HG03066 (cell line): ENCODE measurements around the gene NUP98.

Experiments used
- ATAC-seq: cut with Tn5 transposase; IDR thresholded peaks from one replicate; pipeline ENCODE4 v1.9.1; 2021; ENCODE audit warnings: low read depth; ENCODE audit not compliant: unreplicated experiment

Gene NUP98

DNA sequence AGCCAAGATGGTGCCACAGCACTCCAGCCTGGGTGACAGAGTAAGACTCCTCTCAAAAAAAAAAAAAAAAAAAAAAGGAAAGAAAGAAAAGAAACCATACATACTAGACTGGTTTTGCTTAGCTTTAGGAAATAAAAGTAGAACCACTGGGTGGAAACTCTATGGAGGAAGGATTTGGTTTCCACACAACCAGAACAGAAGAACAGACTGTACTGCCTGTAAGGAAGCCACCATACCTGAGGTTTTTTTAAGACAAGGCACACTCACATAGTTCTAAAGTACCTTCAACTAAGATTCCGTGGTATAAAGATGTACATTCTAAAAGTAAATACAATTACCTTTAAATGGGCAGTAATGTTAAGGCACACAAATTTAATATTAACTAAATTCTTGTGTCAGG, 58.6 kb downstream of the NUP98 start:
- ATAC-seq: no peak

DNA sequence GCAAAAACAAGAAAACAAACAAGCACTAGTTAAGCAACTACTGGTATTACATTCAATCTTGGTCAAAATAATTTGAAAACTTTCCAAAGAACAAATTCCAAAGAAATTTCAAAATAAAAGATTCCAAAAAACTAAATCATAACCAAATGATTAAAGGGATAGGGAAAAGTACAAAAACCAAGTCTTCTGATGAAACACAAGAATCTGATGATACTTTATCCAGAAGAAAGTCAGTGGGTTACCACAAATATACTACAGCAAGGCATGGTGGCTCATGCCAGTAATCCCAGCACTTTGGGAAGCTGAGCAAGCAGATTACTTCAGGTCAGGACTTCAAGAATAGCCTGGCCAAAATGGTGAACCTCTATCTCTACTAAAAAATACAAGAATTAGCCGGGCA, 59.1 kb downstream of the NUP98 start:
- no peak for ATAC-seq

DNA sequence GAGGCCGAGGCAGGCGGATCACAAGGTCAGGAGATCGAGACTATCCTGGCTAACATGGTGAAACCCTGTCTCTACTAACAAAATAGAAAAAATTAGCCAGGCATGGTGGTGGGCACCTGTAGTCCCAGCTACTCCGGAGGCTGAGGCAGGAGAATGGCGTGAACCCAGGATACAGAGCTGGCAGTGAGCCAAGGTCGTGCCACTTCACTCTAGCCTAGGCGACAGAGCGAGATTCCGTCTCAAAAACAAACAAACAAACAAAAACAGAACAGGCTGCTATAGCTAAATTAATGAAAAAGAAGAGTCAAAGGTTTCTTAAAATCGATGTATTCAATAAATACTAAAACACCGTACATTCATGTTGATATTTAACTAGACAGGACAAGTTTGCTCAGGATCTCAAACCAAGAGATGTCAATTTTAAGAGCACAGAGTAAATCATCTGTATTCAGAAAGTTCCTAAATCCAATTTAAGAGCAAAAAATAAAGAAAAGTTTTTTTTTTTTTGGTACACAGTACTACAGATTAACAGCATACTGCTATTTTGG, 59.9 kb downstream of the NUP98 start:
- no peak for ATAC-seq

- no peak for ATAC-seq
These were observed 60.5 kb downstream of the NUP98 start for GRCh38 chr11:3736816-3737215.

DNA sequence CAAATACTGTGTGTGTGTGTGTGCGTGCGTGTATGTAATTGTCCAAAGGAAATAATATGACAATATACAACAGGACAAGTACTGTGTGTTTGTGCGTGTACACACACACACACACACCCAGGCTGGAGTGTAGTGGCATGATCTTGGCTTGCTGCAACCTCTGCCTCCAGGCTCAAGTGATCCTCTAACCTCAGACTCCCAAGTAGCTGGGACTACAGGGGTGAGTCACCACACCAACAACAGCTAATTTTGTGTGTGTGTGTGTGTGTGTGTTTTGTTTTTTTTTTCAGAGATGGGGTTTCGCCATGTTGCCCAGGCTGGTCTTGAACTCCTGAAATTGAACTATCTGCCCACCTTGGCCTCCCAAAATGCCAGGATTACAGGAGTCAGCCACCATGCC, 61.5 kb downstream of the NUP98 start:
- ATAC-seq: no peak

DNA sequence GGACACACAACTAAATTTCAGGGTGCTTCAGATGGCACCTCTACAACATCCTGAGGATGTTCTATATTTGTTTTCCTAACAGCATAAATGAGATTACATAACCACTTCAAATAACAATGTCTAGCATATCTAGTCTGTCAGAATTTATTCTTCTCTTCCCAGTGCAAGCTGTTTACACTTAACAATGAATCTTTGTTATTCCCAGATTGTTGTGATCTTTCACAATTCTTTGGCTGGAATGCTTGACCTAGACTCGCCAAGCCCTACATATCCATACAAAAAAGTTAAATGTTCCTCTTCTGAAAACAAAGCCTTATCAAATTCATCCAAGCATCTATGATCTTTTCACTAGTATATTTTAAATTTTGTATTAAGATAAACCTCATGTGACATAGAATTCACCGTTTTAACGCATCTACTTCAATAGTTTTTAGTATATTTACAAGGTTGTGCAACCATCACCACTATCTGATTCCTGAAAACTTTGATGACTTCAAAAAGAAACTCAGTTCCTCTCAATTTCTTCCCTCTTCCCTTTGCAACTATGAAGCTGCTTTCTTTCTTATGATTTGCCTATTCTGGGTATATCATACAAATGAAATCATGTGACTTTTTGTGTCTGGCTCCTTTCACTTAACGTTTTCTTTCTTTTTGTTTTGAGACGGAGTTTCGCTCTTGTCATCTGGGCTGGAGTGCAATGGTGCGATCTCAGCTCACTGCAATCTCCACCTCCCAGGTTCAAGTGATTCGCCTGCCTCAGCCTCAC, 64.5 kb downstream of the NUP98 start:
- no peak for ATAC-seq

DNA sequence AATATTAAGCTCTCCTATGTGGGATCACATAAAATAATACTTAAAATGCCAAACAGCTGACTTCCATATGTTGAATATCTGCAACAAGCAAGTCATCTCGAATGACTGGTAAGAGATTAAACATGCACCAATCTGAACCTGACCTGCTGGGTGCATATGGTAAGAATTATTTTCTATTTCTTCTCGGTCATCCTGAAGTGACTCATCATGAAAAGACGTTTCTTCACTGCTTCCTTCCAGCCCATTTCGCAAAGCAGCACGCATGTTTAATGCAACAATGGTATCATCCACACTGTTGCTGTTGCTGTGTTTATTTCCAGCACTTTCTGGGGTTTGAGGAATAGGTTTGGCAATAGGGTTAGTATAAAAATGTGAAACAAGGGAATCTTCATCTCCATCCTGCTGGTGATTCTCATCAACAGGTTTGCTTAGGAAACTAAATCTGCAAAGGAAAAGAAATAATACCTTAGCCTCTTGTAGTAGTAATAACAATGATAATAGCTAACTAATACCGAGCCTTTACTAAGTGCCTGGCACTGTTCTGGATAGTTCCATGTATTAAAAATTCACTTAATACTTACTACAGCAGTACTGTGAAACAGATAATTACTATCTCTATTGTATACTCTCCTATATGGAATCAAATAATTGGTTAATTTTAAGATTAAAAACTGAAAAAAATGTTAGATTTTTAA, 74.2 kb downstream of the NUP98 start:
- ATAC-seq: no peak

DNA sequence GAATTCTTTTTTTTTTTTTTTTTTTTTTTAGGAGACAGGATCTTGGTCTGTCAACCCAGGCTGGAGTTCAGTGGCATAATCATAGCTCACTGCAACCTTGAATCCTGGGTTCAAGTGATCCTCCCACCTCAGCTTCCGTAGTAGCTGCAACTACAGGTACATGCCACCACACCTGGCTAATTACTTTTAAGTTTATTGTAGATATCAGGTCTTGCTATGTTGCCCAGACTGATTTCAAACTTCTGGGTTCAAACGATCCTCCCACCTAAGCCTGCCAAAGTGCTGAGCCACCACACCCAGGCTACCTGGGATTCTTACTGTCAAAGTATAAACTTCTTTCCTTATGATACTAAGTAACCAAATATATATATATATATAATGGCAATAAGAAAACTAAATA, 75.3 kb downstream of the NUP98 start:
- no peak for ATAC-seq

- ATAC-seq: no peak
These were observed 76.4 kb downstream of the NUP98 start for GRCh38 chr11:3720997-3721396.

- ATAC-seq: no peak
These were observed 85.1 kb downstream of the NUP98 start for GRCh38 chr11:3712274-3712673.

DNA sequence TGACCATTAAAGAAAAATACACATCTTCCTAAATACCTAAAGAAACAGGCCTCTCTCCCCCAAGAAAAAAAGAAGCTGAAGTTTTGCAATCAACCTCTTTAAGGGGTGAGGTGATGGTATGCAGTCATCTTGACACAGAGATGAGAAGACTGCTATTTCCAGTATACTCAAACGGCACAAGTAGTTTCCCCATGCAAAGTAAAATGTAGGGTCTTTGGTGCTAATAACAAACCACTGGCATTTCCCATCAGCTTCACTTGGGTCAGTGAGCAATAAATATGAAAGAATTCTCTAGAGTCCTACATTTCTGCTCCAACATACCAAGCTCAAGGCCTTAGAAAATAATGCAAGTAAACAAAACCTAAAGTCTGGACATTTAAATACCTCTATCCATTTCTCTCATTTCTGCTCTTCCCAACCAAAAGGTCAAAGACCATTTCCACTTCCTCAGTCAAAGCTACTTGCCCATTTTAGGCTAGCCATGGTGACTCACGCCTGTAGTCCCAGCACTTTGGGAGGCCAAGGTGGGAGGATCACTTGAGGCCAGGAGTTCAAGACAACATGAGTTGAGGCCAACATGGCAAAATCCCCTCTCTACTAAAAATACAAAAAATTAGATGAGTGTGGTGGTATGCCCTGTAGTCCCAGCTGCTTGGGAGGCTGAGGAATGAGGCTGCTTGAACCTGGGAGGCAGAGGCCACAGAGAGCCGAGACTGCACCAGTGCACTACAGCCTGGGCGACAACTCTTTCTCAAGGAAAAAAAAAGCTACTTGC, 86.7 kb downstream of the NUP98 start:
- no peak for ATAC-seq

DNA sequence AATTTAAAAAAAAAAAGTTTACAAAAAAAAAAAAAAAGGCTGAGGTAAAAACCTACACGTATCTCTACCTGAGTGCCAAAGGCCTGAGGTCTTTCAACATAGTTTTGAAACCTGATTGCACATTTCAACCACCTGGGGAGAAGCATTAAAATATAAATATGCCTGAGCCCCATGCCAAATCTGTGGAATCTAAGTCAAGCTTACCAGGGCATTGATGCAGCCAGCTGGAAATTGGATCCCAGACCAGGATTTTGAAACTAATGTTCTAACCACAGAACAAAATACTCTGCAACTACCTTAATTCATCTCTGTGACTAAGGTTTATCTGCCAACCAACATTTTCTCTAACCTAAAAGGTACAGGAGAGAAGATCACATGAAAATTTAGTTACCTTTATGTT, 87.4 kb downstream of the NUP98 start:
- no peak for ATAC-seq

DNA sequence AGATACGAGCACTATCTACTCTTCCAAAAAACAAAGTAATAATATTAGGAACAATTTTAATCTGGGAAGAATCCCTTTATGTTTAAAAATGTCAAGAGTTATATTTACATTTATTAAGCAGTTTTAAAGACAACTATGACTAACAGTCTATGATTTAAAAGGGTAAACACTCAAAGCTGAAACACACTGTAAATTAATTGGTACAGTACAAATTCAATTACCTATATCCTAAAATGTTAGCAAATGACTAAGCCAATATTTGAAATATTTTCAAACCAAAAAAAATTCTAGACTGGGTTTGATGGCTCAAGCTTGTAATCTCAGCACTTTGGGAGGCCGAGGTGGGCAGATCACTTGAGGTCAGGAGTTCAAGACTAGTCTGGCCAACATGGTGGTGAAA, 90.2 kb downstream of the NUP98 start:
- no peak for ATAC-seq

- no peak for ATAC-seq
These were observed 94.0 kb downstream of the NUP98 start for GRCh38 chr11:3703383-3703782.

DNA sequence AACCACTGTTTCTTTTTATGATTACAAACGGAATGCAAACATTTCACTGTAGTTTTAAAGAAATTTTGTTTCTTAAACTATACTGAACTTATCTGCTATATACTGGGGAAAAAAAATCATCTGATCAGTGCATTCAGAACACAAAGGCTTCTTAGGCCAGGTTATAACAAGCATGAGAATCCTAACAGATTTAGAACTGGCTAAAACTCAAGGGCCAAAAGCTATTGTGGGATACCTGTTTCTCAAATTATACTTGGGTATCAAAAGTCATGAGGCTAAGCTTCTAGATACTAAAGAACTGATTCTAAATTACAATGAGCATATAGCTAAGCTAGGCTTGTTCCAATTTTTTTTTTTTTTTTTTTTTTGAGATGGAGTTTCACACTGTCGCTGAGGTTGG, 96.4 kb downstream of the NUP98 start:
- ATAC-seq: no peak

DNA sequence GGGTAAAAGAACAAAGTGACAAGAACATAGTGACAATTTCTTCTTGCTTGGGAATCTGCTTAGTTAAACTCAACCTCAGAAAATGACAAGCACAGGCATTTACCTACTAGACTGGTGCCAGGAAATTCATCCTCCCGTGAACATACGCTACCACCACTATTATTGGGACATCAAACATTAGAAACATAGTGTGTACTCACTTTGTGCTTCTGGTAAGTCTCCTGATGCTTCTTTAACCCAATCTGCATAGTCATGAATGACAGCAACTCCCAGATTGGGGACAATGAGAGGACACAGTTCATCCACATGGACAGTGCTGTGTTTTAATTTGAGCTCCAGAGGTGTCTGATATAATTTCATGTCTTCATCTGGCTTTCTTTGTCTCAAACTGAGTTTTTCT, 96.9 kb downstream of the NUP98 start:
- ATAC-seq: no peak

GRCh38 chr11:3686751-3687150, 110.6 kb downstream of the NUP98 start:
- ATAC-seq: no peak

DNA sequence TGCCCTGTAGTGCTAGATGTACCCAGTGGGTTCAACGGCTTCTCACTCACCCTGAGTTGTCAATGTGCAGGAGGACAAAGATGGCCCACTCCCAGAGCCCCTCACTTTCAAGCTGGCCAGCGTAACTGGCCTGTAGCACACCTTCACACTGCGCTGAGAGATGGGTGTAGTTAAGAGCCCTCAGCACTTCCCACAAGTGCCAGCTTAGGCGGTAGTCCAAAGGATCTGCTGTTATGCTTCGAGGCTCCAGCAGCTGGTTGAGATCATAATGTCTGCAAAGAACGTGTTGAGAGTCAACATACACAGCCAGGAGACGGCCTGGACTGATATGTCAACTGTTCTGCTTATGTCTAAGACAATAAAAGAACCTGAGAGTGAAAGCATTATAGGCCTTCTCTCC, 111.4 kb downstream of the NUP98 start:
- no peak for ATAC-seq

DNA sequence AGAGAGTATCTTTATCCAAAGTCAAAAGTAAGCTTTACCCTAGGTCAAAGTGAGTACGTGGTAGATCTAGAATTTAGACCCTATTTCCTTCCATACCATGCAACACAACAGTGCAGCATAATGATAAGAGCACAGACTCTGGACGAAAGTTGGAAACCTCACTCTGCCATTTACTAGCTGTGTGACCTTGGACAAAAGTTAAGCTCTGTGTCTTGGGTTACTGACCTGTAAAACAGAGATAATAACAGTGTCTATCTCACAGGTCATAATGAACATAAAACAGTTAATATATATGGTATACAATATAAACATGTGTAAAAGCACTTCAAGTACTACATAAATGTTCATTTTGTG, 112.6 kb downstream of the NUP98 start:
- ATAC-seq: no peak

DNA sequence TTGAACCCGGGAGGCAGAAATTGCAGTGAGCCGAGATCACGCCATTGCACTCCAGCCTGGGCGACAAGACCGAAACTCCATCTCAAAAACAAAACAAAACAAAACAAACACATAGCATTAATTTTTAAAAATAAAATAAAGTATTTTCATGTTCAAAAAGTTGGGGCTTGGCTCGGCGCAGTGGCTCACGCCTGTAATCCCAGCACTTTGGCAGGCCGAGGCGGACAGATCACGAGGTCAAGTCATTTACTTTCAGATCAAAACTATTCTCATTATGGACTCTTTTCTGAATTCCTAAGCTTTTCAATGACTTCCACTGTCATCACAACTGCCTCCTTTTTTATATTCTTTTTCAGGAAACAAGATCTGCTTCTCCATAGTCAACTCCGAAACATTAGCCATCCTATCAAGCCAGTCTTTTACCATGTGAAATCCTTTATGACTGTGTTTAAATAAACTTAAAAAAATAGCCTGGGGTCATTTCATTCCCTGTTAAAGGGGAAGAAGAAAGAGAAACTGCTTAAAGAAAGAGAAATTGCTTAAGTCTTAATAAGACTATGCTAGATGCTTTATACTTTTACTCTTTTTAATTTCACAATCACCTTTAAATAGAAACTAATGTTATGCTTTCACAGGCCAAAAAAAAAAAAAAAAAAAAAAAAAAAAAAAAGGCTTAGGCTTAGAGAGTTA, 113.1 kb downstream of the NUP98 start:
- ATAC-seq: no peak

- ATAC-seq: no peak
These were observed 114.3 kb downstream of the NUP98 start for GRCh38 chr11:3683039-3683438.
